Parathyroid adenoma (tissue), 2 donors: ENCODE measurements around the gene CDC123.

Source experiments
- H2AFZ ChIP-seq: fragments of 300-600 bp; sonication (generic); one replicate; pipeline ENCODE4 v1.7.0; 2017; ENCODE audit warnings: antibody characterized with exemption, mild to moderate bottlenecking
- H3K27ac ChIP-seq: fragments of 300-600 bp; sonication (generic); one replicate; pipeline ENCODE4 v1.7.0; 2017
- H3K27me3 ChIP-seq: fragments of 300-600 bp; sonication (generic); one replicate; pipeline ENCODE4 v1.7.0; 2017; ENCODE audit warnings: low read length; ENCODE audit not compliant: control insufficient read depth, insufficient read depth
- H3K36me3 ChIP-seq: fragments of 300-600 bp; sonication (generic); one replicate; pipeline ENCODE4 v1.7.0; 2017; ENCODE audit warnings: low read length; ENCODE audit not compliant: control insufficient read depth, insufficient read depth
- H3K4me1 ChIP-seq: fragments of 300-600 bp; sonication (generic); one replicate; pipeline ENCODE4 v1.7.0; 2017; ENCODE audit warnings: control low read depth
- H3K4me2 ChIP-seq: fragments of 300-600 bp; sonication (generic); one replicate; pipeline ENCODE4 v1.7.0; 2017; ENCODE audit warnings: low read length
- H3K4me3 ChIP-seq: fragments of 300-600 bp; sonication (generic); one replicate; pipeline ENCODE4 v1.7.0; 2017; ENCODE audit warnings: low read depth, low read length
- H3K79me2 ChIP-seq: fragments of 300-600 bp; sonication (generic); one replicate; pipeline ENCODE4 v1.7.0; 2017; ENCODE audit warnings: control low read depth
- H3K9ac ChIP-seq: fragments of 300-600 bp; sonication (generic); one replicate; pipeline ENCODE4 v1.7.0; 2017; ENCODE audit warnings: mild to moderate bottlenecking
- H3K9me3 ChIP-seq: fragments of 300-600 bp; sonication (generic); one replicate; pipeline ENCODE4 v1.7.0; 2017; ENCODE audit warnings: low read length; ENCODE audit not compliant: control insufficient read depth
- CTCF ChIP-seq: fragments of 300-600 bp; sonication (generic); IDR thresholded peaks from one replicate; pipeline ENCODE4 v1.7.0; 2017; ENCODE audit warnings: antibody characterized with exemption, mild to moderate bottlenecking
- donor health status: primary hyperparathyroidism.

CDC123 gene

GRCh38 chr10:12201543-12201942, 5.6 kb downstream of the CDC123 start:
- peaks cover 3% of the 10 kb centered on the region for H3K4me1 ChIP-seq
- no peak overlapping the region for H3K4me3 ChIP-seq
- H3K27me3 ChIP-seq: no peaks in the 10 kb centered on the region
- H3K9me3 ChIP-seq: no peaks in the 10 kb centered on the region
- H3K79me2 ChIP-seq: peaks cover 52% of the 10 kb centered on the region
- H3K9ac ChIP-seq: no peak overlapping the region
- H3K27ac ChIP-seq: no peak overlapping the region
- H3K4me2 ChIP-seq: no peak overlapping the region
- H3K36me3 ChIP-seq: no peaks in the 10 kb centered on the region
- H2AFZ ChIP-seq: no peak overlapping the region
- no peak for TF ChIP-seq CTCF

GRCh38 chr10:12202226-12202625, 6.2 kb downstream of the CDC123 start:
- no peak overlapping the region for H3K4me3 ChIP-seq
- no peak overlapping the region for H2AFZ ChIP-seq
- no peaks in the 10 kb centered on the region for H3K4me1 ChIP-seq
- H3K79me2 ChIP-seq: peaks cover 46% of the 10 kb centered on the region
- H3K27ac ChIP-seq: no peak overlapping the region
- no peaks in the 10 kb centered on the region for H3K27me3 ChIP-seq
- H3K4me2 ChIP-seq: no peak overlapping the region
- no peaks in the 10 kb centered on the region for H3K36me3 ChIP-seq
- TF ChIP-seq CTCF: no peak
- H3K9ac ChIP-seq: no peak overlapping the region
- H3K9me3 ChIP-seq: no peaks in the 10 kb centered on the region

DNA sequence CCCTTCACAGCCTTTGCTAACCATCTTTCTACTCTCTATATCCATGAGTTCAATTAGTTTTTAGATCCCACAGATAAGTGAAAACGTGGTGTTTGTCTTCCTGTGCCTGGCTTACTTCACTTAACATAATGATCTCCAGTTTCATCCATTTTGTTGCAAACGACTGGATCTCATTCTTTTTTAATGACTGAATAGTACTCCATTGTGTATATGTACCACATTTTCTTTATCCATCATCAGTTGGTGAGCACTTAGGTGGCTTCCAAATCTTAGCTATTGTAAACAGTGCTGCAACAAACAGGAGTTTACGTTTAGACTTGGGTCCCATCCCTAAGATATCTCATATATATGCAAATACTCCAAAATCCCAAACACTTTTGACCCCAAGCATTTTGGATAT, 9.1 kb downstream of the CDC123 start:
- no peaks in the 10 kb centered on the region for H3K36me3 ChIP-seq
- peaks cover 57% of the 10 kb centered on the region for H3K79me2 ChIP-seq
- H3K9ac ChIP-seq: no peak overlapping the region
- no peaks in the 10 kb centered on the region for H3K4me1 ChIP-seq
- H3K4me3 ChIP-seq: no peak overlapping the region
- H3K27me3 ChIP-seq: no peaks in the 10 kb centered on the region
- no peaks in the 10 kb centered on the region for H3K9me3 ChIP-seq
- H3K4me2 ChIP-seq: no peak overlapping the region
- no peak for TF ChIP-seq CTCF
- no peak overlapping the region for H2AFZ ChIP-seq
- H3K27ac ChIP-seq: no peak overlapping the region

DNA sequence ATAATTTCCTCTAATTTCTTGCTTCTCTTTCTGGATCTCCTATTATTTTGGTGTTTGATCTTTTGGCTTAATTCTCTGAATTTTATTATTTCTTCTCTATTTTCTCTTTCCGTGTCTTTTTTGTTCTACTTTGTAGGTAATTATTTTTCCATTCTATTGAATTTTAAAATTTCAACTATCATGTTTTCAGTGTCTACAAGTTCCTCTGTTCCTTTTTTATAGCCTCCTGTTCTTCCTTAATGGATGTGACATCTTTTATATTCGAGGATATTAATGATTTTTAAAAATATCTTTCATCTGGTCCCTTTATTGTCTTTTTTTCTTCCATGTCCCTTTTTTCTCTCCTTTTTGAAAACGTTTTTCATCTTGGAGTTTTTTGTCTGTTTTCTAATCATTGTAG, 11.1 kb downstream of the CDC123 start:
- Histone ChIP-seq H3K36me3 (no peaks in the 10 kb centered on the region), H3K4me1 (no peaks in the 10 kb centered on the region), H3K4me2 (no peak overlapping the region), H3K27me3 (no peaks in the 10 kb centered on the region), H3K27ac (no peak overlapping the region), H3K79me2 (peaks cover 41% of the 10 kb centered on the region), H3K9me3 (no peaks in the 10 kb centered on the region), H3K9ac (no peak overlapping the region), H3K4me3 (no peak overlapping the region), H2AFZ (no peak overlapping the region)
- no peak for TF ChIP-seq CTCF

DNA sequence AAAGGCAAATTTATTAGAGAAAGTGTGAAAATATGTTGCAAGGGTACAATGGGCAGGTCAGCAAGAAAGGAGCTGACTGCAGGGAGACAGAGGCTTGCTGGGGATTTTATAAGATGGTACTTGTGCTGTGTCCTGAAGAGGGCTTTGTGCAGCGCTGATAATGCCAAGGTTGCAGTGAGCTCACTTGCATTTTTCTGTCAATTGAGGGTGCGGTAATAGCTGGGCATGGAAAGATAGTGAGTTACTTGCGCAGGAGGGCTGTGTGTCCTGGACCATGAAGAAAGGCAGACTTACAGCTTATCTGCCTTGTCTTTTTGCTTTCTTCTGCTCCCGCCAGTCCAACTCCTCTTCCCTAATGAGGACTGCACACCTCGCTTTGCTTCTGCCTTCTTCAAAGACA, 12.5 kb downstream of the CDC123 start:
- H2AFZ ChIP-seq: no peak overlapping the region
- no peaks in the 10 kb centered on the region for H3K36me3 ChIP-seq
- H3K4me2 ChIP-seq: no peak overlapping the region
- no peaks in the 10 kb centered on the region for H3K27me3 ChIP-seq
- TF ChIP-seq CTCF: no peak
- no peak overlapping the region for H3K4me3 ChIP-seq
- peaks cover 31% of the 10 kb centered on the region for H3K79me2 ChIP-seq
- no peak overlapping the region for H3K27ac ChIP-seq
- H3K9me3 ChIP-seq: no peaks in the 10 kb centered on the region
- no peaks in the 10 kb centered on the region for H3K4me1 ChIP-seq
- no peak overlapping the region for H3K9ac ChIP-seq
